Brain microvascular endothelial cell (primary cell): Measurements from ENCODE around the gene DLX1.

Experiments used
- DNase-seq: peaks from one replicate; pipeline ENCODE4 v3.0.0-alpha.2; 2020
- H3K27ac ChIP-seq: fragments of 250-450 bp; sonication (Bioruptor Pico); 2 replicates; pipeline ENCODE4 v1.5.1; 2020; ENCODE audit warnings: mild to moderate bottlenecking, moderate library complexity
- H3K27me3 ChIP-seq: fragments of 250-450 bp; sonication (Bioruptor Pico); replicated peaks from 2 replicates; pipeline ENCODE4 v1.5.1; 2020; ENCODE audit warnings: mild to moderate bottlenecking
- H3K36me3 ChIP-seq: fragments of 250-450 bp; sonication (Bioruptor Pico); replicated peaks from 2 replicates; pipeline ENCODE4 v1.5.1; 2020; ENCODE audit warnings: mild to moderate bottlenecking
- H3K4me3 ChIP-seq: 2 replicates; pipeline ENCODE4 v1.5.1; 2011; ENCODE audit warnings: low read depth, mild to moderate bottlenecking, control low read depth, low read length, moderate library complexity
- in situ Hi-C: cut with HindIII; loops from 2 replicates; pipeline ENCODE4 v1.10.0; 2017; ENCODE audit warnings: low sequenced_read_pairs, low pct_ligation_motif_present
- TF ChIP-seq, protein P1 (sequence below): IDR thresholded peaks from 2 replicates; pipeline ENCODE4 v1.5.1; 2011; ENCODE audit warnings: low read depth, mild to moderate bottlenecking, moderate library complexity, low read length, control low read depth, inconsistent platforms; ENCODE audit errors: missing control alignments

DLX1 gene

DNA sequence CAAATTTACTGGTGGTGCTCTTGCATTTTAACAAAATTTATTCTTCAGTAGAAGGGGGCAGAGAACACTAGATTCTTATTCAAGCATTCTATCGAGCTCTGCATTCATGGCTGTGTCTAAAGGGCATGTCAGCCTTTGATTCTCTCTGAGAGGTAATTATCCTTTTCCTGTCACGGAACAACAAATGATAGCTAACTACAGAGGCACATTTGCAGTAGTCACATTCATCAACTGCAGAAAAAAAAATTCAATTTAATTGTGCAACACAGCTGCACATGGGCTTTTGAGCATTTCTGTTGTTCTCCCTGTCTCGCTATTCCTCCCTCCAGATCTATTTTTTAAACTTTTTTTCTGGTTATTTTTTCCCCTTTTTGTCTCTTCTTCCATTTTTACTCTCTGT is 13.0 kb upstream of the DLX1 start:
- TF ChIP-seq, protein P1, sequence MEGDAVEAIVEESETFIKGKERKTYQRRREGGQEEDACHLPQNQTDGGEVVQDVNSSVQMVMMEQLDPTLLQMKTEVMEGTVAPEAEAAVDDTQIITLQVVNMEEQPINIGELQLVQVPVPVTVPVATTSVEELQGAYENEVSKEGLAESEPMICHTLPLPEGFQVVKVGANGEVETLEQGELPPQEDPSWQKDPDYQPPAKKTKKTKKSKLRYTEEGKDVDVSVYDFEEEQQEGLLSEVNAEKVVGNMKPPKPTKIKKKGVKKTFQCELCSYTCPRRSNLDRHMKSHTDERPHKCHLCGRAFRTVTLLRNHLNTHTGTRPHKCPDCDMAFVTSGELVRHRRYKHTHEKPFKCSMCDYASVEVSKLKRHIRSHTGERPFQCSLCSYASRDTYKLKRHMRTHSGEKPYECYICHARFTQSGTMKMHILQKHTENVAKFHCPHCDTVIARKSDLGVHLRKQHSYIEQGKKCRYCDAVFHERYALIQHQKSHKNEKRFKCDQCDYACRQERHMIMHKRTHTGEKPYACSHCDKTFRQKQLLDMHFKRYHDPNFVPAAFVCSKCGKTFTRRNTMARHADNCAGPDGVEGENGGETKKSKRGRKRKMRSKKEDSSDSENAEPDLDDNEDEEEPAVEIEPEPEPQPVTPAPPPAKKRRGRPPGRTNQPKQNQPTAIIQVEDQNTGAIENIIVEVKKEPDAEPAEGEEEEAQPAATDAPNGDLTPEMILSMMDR, result no peak
- no peaks in the 10 kb centered on the region for H3K36me3 ChIP-seq
- H3K4me3 ChIP-seq, result no peak overlapping the region
- H3K27me3 ChIP-seq, result no peaks in the 10 kb centered on the region
- no peak overlapping the region for H3K27ac ChIP-seq
- DNase-seq, result no peak
- in situ Hi-C loops, result no loop called here

DNA sequence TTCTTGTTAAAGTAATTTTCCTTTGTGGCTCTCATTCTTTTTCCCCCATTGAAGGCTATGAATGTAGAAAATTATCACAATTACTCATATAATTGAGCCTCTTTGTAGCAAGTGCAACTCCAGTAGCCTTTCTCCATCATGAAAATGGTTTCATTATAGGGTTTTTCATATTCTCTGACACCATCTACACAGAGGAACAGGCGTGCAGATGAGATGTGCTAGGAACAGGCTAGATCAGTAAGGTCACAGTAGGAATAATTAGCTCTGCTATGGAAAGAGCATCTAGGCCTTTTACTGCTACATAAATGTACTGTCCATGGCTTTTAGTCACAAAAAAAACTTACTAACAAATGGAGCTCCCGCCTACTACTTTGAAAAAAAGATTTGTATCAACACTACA is 12.6 kb upstream of the DLX1 start:
- in situ Hi-C loops, result no loop called here
- DNase-seq, result no peak
- Histone ChIP-seq H3K36me3 (no peaks in the 10 kb centered on the region), H3K27ac (no peak overlapping the region), H3K27me3 (no peaks in the 10 kb centered on the region), H3K4me3 (no peak overlapping the region)
- TF ChIP-seq, protein P1, result no peak

DNA sequence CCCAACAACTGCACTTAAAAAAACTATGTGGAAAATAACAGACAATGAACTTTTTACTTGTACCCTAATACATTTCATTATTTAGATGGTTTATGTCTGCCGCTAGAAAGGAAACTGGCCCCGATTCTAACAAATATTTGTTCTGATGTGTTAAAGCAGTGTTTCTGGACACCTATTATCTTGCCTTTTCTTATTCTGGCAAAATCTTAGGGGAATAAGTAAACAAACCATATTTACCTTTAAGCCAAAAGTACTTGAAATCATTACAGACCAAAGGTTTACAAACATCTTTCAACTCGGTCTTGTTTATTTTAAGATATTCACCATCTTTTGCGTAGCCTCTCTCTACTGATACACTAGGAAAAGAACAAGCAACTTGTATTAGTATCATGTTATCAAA is 11.8 kb upstream of the DLX1 start:
- H3K27ac ChIP-seq, result no peak overlapping the region
- in situ Hi-C loops, result no loop called here
- no peaks in the 10 kb centered on the region for H3K27me3 ChIP-seq
- TF ChIP-seq, protein P1, result no peak
- H3K4me3 ChIP-seq, result no peak overlapping the region
- DNase-seq, result no peak
- no peaks in the 10 kb centered on the region for H3K36me3 ChIP-seq

DNA sequence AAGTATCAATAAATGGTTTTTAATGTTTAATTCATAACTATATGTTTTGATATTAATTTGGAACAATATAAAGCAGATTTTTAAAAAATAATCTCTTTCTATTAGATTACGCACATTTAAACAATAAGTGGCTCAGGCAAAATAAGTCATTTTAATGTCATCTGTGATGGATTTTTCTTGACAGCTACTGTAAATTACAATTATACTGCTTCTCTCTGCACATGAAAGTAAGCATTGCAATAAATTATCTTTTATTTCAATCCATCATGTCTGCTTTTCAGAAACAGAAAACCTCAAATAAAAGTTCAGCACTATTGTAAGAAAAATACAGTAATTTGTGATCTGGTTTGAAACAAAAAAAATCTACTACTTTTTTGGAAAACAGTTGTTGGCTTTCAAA is 11.1 kb upstream of the DLX1 start:
- no peak for DNase-seq
- in situ Hi-C loops, result no loop called here
- Histone ChIP-seq H3K36me3 (no peaks in the 10 kb centered on the region), H3K27me3 (no peaks in the 10 kb centered on the region), H3K27ac (no peak overlapping the region), H3K4me3 (no peak overlapping the region)
- TF ChIP-seq, protein P1, result no peak

DNA sequence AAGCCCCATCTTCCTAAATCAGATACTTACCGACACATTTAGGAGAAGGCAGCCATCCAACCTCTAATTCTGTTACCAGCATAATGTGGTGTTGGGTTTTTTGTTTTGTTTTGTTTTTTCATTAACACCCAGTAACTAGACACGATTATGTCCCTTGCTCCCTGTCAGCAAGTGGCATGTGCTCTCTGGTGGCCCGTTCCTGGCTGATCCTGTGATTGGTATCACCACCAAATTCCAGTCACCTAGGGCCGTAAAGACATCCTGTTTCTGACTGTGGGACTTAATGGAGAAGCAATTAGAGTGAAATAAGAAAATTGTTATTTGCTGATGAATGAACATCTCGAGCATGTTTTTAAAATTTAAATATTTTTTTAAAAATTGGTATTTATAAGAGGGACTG is 5.9 kb upstream of the DLX1 start:
- TF ChIP-seq, protein P1, result no peak
- Histone ChIP-seq H3K36me3 (no peaks in the 10 kb centered on the region), H3K27me3 (peaks cover 42% of the 10 kb centered on the region), H3K4me3 (no peak overlapping the region), H3K27ac (no peak overlapping the region)
- in situ Hi-C loops, result no loop called here
- no peak for DNase-seq

DNA sequence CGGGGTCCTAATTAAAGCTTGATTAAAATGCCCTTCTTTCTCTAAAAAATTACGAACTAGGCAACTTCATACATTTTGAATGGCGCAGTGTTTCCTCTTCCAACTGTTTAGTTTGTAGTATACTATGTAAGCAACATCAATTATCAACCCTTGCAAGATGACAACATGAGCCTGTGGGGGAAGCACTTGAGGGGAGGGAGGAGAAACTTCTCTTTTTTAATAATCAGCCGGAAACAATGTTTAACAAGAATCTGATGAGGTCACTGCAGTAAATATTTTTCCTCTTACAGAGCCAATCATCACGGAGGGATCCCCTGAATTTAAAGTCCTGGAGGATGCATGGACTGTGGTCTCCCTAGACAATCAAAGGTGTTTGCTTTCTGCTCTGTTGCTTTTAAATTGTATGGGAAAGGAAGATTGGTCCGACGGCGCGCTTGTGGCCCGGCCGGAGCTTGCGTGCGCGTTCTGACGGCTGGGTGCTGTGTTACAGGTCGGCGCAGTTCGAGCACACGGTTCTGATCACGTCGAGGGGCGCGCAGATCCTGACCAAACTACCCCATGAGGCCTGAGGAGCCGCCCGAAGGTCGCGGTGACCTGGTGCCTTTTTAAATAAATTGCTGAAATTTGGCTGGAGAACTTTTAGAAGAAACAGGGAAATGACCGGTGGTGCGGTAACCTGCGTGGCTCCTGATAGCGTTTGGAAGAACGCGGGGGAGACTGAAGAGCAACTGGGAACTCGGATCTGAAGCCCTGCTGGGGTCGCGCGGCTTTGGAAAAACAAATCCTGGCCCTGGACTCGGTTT is 5.3 kb upstream of the DLX1 start:
- Histone ChIP-seq H3K27ac (no peak overlapping the region), H3K36me3 (no peaks in the 10 kb centered on the region), H3K27me3 (peaks cover 42% of the 10 kb centered on the region), H3K4me3 (no peak overlapping the region)
- DNase-seq, result no peak
- TF ChIP-seq, protein P1, result no peak
- in situ Hi-C loops, result no loop called here
